Adrenal gland (tissue), 12 donors: ENCODE results near the gene EGLN1. TPM values are rescaled to one million over a fixed set of nuclear protein-coding genes. Genes with fewer than 3 reads are reported as not detected.

Experiments
- DNase-seq, 7 donors: peaks; one replicate each; pipeline ENCODE4 v3.0.0-alpha.2; 2019 to 2020
- H3K27ac ChIP-seq, 5 donors: fragments of 200-600 bp; sonication (generic) in 4 of 5; 1 replicate in 3 of 5; 2 replicates in 2 of 5; pipeline versions ENCODE4 v1.5.1 to v1.8.0; 2016 to 2020; ENCODE audit warnings: mild to moderate bottlenecking in 1 of 5
- H3K27me3 ChIP-seq: fragments of 200-600 bp; 2 replicates; pipeline ENCODE4 v1.8.0; 2021
- H3K36me3 ChIP-seq, 2 donors: fragments of 200-600 bp; replicated peaks in 1 of 2; 1 replicate in 1 of 2; 2 replicates in 1 of 2; pipeline versions ENCODE4 v1.5.1 to v1.8.0; 2018 to 2022
- H3K4me1 ChIP-seq, 2 donors: fragments of 200-600 bp; replicated peaks in 1 of 2; 1 replicate in 1 of 2; 2 replicates in 1 of 2; pipeline versions ENCODE4 v1.5.1 to v1.8.0; 2018 to 2021
- H3K4me3 ChIP-seq, 4 donors: fragments of 200-600 bp; sonication (generic) in 3 of 4; one replicate each; pipeline ENCODE4 v1.5.1; 2016 to 2018
- H3K9me3 ChIP-seq, 3 donors: fragments of 200-600 bp; sonication (generic) in 1 of 3; replicated peaks in 1 of 3; 1 replicate in 2 of 3; 2 replicates in 1 of 3; pipeline versions ENCODE4 v1.5.1 to v1.8.0; 2016 to 2021
- POLR2A ChIP-seq, 2 donors: fragments of 450-650 bp; IDR thresholded peaks; one replicate each; pipeline ENCODE4 v1.6.1; 2017; ENCODE audit warnings: antibody characterized with exemption in 2 of 2, mild to moderate bottlenecking in 2 of 2, moderate library complexity in 1 of 2
- WGBS, 4 donors: extraction: QIAGEN DNeasy Blood & Tissue Kit in 2 of 4; methylation state at CpG; one replicate each; pipeline versions ENCODE4 v1.1.5 to v1.1.7; 2013 to 2017; 5-methylcytosine and 5-hydroxymethylcytosine counted together
- intact Hi-C, 2 donors: fragments of 100-400 bp; cut with DNase I; formaldehyde crosslinking; loops; one replicate each; pipeline versions ENCODE4 v1.14.1 to v1.15.0; 2022 to 2023
- polyA plus RNA-seq, 3 donors: library from polyadenylated mRNA; stranded (reverse); fragments of 200-250 nt in 2 of 3; fragments of 350-450 nt in 1 of 3; fragmentation: Illumina TruSeq in 1 of 3; extraction: RNeasy Lipid Tissue Mini Kit (QIAGEN cat#74804) in 1 of 3; gene quantifications; one replicate each; pipeline ENCODE4 v1.2.3, GENCODE V29; 2013 to 2014
- total RNA-seq, 9 donors: library from RNA; depleted of rRNA in 4 of 9; stranded (reverse); fragments of >200 nt in 4 of 9; fragments of 120-200 nt in 1 of 9; fragmentation: NEBNext Ultra II Directional in 1 of 9; extraction: Animal tissue kit (Norgen Biotek cat#: 25700) in 1 of 9; gene quantifications; one replicate each; pipeline versions ENCODE4 v1.1.0 to v1.2.4, GENCODE V29; 2013 to 2023
- TF ChIP-seq, protein P1 (sequence below), 6 experiments: fragments of 450-650 bp in 4 of 6; fragments of 200-600 bp in 2 of 6; sonication (generic) in 1 of 6; IDR thresholded peaks; 1 replicate in 5 of 6; 2 replicates in 1 of 6; pipeline versions ENCODE4 v1.5.1 to v1.8.0; 2016 to 2021; ENCODE audit warnings: antibody characterized with exemption in 6 of 6, mild to moderate bottlenecking in 2 of 6, moderate library complexity in 1 of 6
- donor health status: healthy with polysubstance abuse.
- donor health status: Bipolar disorder and iron deficiency.
- donor health status: DM: yes; HTN: yes; CAD: no.
- donor health status: DM: no; HTN: no; CAD: no.
- donor health status: DM: no; HTN: no; CAD: no.
- donor health status: DM: yes; HTN: yes; CAD: no.

Gene EGLN1
- total and polyA plus RNA-seq, 12 donors: 7.9 to 75.6 (median 49.2) TPM

DNA sequence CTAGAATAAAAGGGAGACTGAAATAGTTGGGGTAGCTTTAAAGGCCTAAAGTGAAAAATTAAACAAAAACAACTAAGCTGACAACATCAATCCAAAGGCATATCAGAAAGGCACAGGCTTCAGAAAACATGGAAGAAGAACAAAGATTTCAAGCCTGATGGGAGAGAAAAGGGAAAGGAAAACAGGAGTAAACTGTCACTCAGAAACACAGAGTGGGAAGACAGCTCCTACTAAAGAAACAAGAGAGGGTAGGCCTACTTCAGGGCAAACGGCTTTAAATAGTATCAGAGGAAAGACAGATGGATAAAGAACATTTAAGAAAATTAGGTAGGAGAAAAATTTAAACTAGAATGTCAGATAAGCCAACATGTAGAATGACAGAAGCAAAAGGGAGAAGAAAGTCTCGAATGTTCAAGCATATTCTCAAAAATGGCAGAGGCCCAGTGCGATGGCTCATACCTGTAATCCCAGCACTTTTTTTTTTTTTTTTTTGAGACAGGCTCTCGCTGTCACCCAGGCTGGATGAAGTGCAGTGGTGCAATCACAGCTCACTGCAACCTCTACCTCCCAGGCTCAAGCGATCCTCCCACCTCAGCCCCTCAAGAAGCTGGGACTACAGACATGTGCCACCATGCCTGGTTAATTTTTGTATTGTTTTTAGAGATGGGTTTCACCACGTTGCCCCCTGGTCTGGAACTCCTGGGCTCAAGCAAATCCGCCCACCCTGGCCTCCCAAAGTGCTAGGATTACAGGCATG is 7.6 kb downstream of the EGLN1 start:
- Histone ChIP-seq H3K4me1 (peaks cover 29 to 89% of the 10 kb centered on the region in 2 donors), H3K27ac (peak overlapping the region in 2 of 5 donors; percentile 4 to 7), H3K36me3 (no peaks in the 10 kb centered on the region), H3K9me3 (no peaks in the 10 kb centered on the region), H3K27me3 (no peaks in the 10 kb centered on the region), H3K4me3 (no peak overlapping the region)
- WGBS, 4 donors: 75 to 80% (median 75%) methylated on average over 5 to 7 of the region's 7 CpGs
- intact Hi-C loops: no loop called here
- DNase-seq: no peak
- TF ChIP-seq, protein P1, sequence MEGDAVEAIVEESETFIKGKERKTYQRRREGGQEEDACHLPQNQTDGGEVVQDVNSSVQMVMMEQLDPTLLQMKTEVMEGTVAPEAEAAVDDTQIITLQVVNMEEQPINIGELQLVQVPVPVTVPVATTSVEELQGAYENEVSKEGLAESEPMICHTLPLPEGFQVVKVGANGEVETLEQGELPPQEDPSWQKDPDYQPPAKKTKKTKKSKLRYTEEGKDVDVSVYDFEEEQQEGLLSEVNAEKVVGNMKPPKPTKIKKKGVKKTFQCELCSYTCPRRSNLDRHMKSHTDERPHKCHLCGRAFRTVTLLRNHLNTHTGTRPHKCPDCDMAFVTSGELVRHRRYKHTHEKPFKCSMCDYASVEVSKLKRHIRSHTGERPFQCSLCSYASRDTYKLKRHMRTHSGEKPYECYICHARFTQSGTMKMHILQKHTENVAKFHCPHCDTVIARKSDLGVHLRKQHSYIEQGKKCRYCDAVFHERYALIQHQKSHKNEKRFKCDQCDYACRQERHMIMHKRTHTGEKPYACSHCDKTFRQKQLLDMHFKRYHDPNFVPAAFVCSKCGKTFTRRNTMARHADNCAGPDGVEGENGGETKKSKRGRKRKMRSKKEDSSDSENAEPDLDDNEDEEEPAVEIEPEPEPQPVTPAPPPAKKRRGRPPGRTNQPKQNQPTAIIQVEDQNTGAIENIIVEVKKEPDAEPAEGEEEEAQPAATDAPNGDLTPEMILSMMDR (IDR thresholded peaks at IDR 0.05): no peak

DNA sequence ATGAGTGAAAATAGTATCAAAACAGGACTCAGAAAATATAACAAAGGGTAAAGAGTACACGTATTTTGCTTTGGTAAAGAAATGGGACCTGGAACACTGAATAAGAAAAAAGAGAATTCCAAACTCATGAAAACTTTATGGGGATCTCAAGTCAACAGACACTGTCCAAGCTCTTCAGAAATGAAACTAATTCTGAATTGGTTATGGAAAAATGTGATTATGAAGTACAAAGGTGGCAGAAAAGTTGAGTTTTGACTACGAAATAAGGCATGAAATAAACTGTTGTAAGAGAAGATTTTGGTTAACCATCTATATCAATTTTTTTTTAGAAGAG is 8.4 kb downstream of the EGLN1 start:
- TF ChIP-seq POLR2A (IDR thresholded peaks at IDR 0.05): no peak
- TF ChIP-seq, protein P1 (IDR thresholded peaks at IDR 0.05): no peak
- H3K4me3 ChIP-seq: no peak overlapping the region
- no peaks in the 10 kb centered on the region for H3K27me3 ChIP-seq
- no peaks in the 10 kb centered on the region for H3K36me3 ChIP-seq
- DNase-seq: no peak
- WGBS, 4 donors: 90 to 95% (median 93%) methylated on average over 2 of the region's 2 CpGs
- no peak overlapping the region for H3K27ac ChIP-seq
- intact Hi-C loops: no loop called here
- no peaks in the 10 kb centered on the region for H3K9me3 ChIP-seq
- peaks cover 22 to 89% of the 10 kb centered on the region in 2 donors for H3K4me1 ChIP-seq

DNA sequence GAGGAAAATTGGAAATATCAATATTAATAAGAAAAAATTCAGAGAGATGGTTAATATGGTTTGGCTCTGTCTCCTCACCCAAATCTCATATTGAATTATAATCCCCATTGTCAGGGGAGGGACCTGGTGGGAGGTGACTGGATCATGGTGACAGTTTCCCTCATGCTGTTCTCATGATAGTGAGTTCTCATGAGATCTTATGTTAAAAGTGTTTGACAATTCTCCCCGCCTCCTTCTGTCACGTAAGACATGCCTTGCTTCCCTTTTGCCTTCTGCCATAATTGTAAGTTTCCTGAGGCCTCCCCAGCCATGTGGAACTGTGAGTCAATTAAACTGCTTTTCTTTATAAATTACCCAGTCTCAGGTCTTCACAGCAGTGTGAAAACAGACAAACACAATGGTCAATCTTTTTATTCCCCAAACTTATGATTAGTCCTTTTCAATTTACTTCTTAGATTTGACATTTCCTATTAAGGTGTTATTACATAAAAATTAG is 11.0 kb downstream of the EGLN1 start:
- peaks cover 27 to 89% of the 10 kb centered on the region in 2 donors for H3K4me1 ChIP-seq
- no peak for DNase-seq
- H3K27ac ChIP-seq: no peak overlapping the region

DNA sequence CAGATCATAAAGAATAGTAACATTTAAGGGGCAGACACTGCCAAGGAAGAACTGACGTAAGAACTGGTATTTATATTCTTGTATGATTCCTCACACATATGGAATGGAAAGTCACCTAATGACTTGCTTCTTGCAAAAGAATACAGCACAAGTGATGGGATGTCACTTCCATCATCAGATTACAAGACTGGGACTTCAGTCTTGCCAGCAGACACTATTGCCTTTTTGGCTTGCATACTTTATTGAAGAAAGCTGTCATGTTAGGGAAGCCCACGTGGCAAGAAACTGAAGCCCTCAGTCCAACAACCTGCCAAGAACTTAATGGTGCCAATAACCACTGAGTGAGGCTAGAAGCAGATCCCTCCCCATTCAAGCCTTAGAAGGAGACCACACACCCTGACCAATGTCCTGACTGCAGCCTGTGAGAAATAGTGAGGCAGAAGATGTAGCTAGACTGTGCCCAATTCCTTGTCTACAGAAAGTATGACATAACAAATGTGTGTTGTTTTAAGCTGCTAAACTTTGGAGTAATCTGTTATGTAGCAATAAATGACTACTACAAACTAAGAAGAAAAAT is 12.0 kb downstream of the EGLN1 start:
- Histone ChIP-seq H3K27ac (no peak overlapping the region), H3K4me3 (no peak overlapping the region), H3K9me3 (no peaks in the 10 kb centered on the region), H3K4me1 (peaks cover 34 to 86% of the 10 kb centered on the region in 2 donors), H3K36me3 (no peaks in the 10 kb centered on the region), H3K27me3 (no peaks in the 10 kb centered on the region)
- 84 to 95% (median 86%) methylated on average over 2 of the region's 2 CpGs for WGBS, 4 donors
- intact Hi-C loops: no loop called here
- no peak for DNase-seq
- no peak for TF ChIP-seq POLR2A (IDR thresholded peaks at IDR 0.05)
- TF ChIP-seq, protein P1 (IDR thresholded peaks at IDR 0.05): no peak

More for the DNA sequence above, 11.0 kb downstream of the EGLN1 start:
- Histone ChIP-seq H3K36me3 (no peaks in the 10 kb centered on the region), H3K4me3 (no peak overlapping the region), H3K27me3 (no peaks in the 10 kb centered on the region), H3K9me3 (no peaks in the 10 kb centered on the region)
- no peak for TF ChIP-seq POLR2A (IDR thresholded peaks at IDR 0.05)
- TF ChIP-seq, protein P1 (IDR thresholded peaks at IDR 0.05): no peak
- intact Hi-C loops: no loop called here
- 77 to 92% (median 84%) methylated on average over 2 of the region's 2 CpGs for WGBS, 4 donors
